Nephron (organoid): ENCODE results near the gene ADTRP.
A peak's percentile ranks its signal among the peaks of the same experiment; 100 is the strongest.

Source experiments
- H3K27ac Mint-ChIP-seq, 3 experiments: 2 replicates each; pipeline ENCODE4 v1.8.0; 2020; ENCODE audit warnings: mixed read lengths in 3 of 3, mild to moderate bottlenecking in 2 of 3, moderate library complexity in 1 of 3
- H3K27me3 Mint-ChIP-seq: 2 replicates; pipeline ENCODE4 v1.8.0; 2021; ENCODE audit warnings: low read depth, mild to moderate bottlenecking, moderate library complexity, mixed read lengths
- H3K36me3 Mint-ChIP-seq: 2 replicates; pipeline ENCODE4 v1.8.0; 2020; ENCODE audit warnings: low read depth, mixed read lengths
- H3K4me1 Mint-ChIP-seq: 2 replicates; pipeline ENCODE4 v1.8.0; 2020; ENCODE audit warnings: mixed read lengths
- H3K4me3 Mint-ChIP-seq, 3 experiments: 2 replicates each; pipeline ENCODE4 v1.8.0; 2020; ENCODE audit warnings: mild to moderate bottlenecking in 3 of 3, mixed read lengths in 3 of 3, moderate library complexity in 2 of 3
- H3K9me3 Mint-ChIP-seq: 2 replicates; pipeline ENCODE4 v1.8.0; 2020; ENCODE audit warnings: mixed read lengths
- CTCF ChIP-seq, 3 experiments: fragments of 200-600 bp; sonication (generic); IDR thresholded peaks; one replicate each; pipeline ENCODE4 v1.5.0; 2021; ENCODE audit warnings: antibody characterized with exemption in 3 of 3; ENCODE audit not compliant: unreplicated experiment in 3 of 3

ADTRP gene

DNA sequence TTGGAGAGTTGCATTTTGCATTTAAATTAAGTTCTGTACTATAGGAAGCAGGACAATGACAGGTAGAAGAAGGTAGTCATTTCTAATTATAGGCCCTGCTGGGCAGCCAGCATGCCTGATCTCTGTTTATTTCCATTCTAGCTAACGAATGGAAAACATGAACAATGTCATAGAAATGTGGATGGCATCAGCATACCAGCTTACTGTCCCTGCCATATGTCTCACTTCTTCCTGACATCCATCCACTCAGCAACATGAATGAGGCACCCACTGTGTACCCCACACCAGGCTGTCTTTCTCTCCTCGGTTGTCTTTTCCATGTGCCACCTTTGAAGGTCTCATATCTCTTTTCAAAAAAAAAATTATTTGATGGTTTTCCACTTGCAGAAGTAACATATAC is 11.1 kb downstream of the ADTRP start:
- H3K27me3 Mint-ChIP-seq = peaks cover 5% of the 10 kb centered on the region
- no peaks in the 10 kb centered on the region for H3K9me3 Mint-ChIP-seq
- no peak overlapping the region for H3K27ac Mint-ChIP-seq
- H3K4me3 Mint-ChIP-seq = no peak overlapping the region
- TF ChIP-seq CTCF (IDR thresholded peaks at IDR 0.05; ENCODE audit: unreplicated experiment in 3 of 3) = no peak
- H3K36me3 Mint-ChIP-seq = no peaks in the 10 kb centered on the region
- H3K4me1 Mint-ChIP-seq = peaks cover 50% of the 10 kb centered on the region

- H3K4me3 Mint-ChIP-seq = no peak overlapping the region
- no peaks in the 10 kb centered on the region for H3K9me3 Mint-ChIP-seq
- TF ChIP-seq CTCF (IDR thresholded peaks at IDR 0.05; ENCODE audit: unreplicated experiment in 3 of 3) = no peak
- H3K4me1 Mint-ChIP-seq = peaks cover 49% of the 10 kb centered on the region
- H3K27me3 Mint-ChIP-seq = peaks cover 5% of the 10 kb centered on the region
- H3K27ac Mint-ChIP-seq = no peak overlapping the region
- no peaks in the 10 kb centered on the region for H3K36me3 Mint-ChIP-seq
Observed at GRCh38 chr6:11766589-11767450, 11.8 kb downstream of the ADTRP start.

DNA sequence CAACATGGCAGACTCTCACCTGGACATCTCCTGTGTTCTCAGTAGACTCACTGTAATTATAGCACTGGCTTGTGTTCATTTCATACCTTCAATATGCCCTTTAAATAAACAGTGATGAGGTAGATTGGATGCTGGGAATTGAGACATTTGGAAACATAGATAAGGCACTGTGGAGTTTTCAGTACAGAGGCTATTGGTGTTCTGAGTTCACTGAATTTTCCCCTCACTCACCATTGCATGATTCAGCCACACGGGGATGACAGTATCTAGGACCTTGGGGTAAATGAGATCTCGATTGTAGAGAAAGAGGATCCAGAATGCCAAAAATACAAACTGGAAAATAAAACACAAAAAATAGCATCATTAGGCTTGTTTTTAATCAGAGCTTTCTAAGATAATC is 12.6 kb downstream of the ADTRP start:
- no peaks in the 10 kb centered on the region for H3K36me3 Mint-ChIP-seq
- no peak for TF ChIP-seq CTCF (IDR thresholded peaks at IDR 0.05; ENCODE audit: unreplicated experiment in 3 of 3)
- peaks cover 46% of the 10 kb centered on the region for H3K4me1 Mint-ChIP-seq
- H3K27me3 Mint-ChIP-seq = peaks cover 5% of the 10 kb centered on the region
- no peaks in the 10 kb centered on the region for H3K9me3 Mint-ChIP-seq
- H3K4me3 Mint-ChIP-seq = no peak overlapping the region
- H3K27ac Mint-ChIP-seq = no peak overlapping the region

GRCh38 chr6:11764250-11764604 is 14.4 kb downstream of the ADTRP start:
- no peak overlapping the region for H3K4me3 Mint-ChIP-seq
- peaks cover 37% of the 10 kb centered on the region for H3K4me1 Mint-ChIP-seq
- no peaks in the 10 kb centered on the region for H3K36me3 Mint-ChIP-seq
- no peaks in the 10 kb centered on the region for H3K9me3 Mint-ChIP-seq
- TF ChIP-seq CTCF (IDR thresholded peaks at IDR 0.05; ENCODE audit: unreplicated experiment in 3 of 3) = no peak
- peaks cover 5% of the 10 kb centered on the region for H3K27me3 Mint-ChIP-seq
- no peak overlapping the region for H3K27ac Mint-ChIP-seq

DNA sequence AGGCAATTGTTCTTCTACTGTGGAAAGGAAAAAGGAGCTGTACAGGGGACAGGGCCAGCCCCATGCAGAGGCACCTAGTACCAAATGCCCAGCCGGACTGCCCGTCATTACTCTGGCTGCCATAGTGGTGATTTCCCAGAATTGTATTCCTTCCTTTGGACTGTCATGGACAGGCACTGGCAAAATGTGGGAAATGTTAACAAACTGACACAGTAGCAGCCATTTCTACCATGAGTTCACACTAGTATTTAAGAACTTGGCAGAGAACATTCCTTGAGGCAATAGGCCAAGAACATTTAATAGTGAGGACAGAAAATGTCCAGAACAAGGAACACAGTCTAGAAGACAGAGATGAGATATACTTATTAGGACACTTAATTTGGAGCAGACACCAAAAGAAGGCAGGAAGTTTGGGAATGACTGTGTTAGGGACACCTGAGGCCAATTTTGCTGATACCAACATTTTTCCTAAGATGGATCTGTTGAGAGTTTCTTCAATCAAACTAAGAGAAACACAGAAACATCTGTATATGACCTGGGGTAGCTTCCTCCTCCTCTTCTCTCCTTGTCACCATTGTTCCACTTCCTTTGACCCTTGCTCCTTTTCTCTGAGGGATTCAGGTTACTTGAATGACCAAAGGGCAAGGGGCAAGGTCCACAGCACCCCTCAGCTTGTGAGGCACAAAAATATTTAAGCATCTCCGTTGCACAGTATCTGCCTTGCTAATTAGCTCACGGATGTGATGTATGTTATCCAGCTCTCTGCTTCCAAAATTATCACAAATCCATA is 14.9 kb downstream of the ADTRP start:
- peaks cover 33% of the 10 kb centered on the region for H3K4me1 Mint-ChIP-seq
- H3K4me3 Mint-ChIP-seq = no peak overlapping the region
- H3K27ac Mint-ChIP-seq = peak overlapping the region in 1 of 3 experiments; percentile 3
- peaks cover 2% of the 10 kb centered on the region for H3K9me3 Mint-ChIP-seq
- no peak for TF ChIP-seq CTCF (IDR thresholded peaks at IDR 0.05; ENCODE audit: unreplicated experiment in 3 of 3)
- H3K27me3 Mint-ChIP-seq = peaks cover 3% of the 10 kb centered on the region
- H3K36me3 Mint-ChIP-seq = no peaks in the 10 kb centered on the region
